Suprapubic skin (tissue), 4 donors: ENCODE measurements around the gene DLX2. TPM values are rescaled to one million over a fixed set of nuclear protein-coding genes. Genes with fewer than 3 reads are reported as not detected.

Experiments used
- DNase-seq, 2 donors: peaks; one replicate each; pipeline ENCODE4 v3.0.0-alpha.2; 2019; ENCODE audit warnings: low spot score in 2 of 2
- H3K27ac ChIP-seq: fragments of 200-600 bp; sonication (generic); one replicate; pipeline ENCODE4 v1.5.1; 2019
- H3K27me3 ChIP-seq: fragments of 200-600 bp; sonication (generic); one replicate; pipeline ENCODE4 v1.5.1; 2019
- H3K36me3 ChIP-seq: fragments of 200-600 bp; sonication (generic); one replicate; pipeline ENCODE4 v1.5.1; 2019
- H3K4me1 ChIP-seq: fragments of 200-600 bp; sonication (generic); one replicate; pipeline ENCODE4 v1.5.1; 2019
- H3K4me3 ChIP-seq: fragments of 200-600 bp; sonication (generic); one replicate; pipeline ENCODE4 v1.5.1; 2019; ENCODE audit warnings: mild to moderate bottlenecking
- H3K9me3 ChIP-seq: fragments of 200-600 bp; sonication (generic); one replicate; pipeline ENCODE4 v1.5.1; 2019
- EP300 ChIP-seq: sonication (generic); formaldehyde crosslinking; IDR thresholded peaks from one replicate; pipeline ENCODE4 v1.6.1; 2017; ENCODE audit warnings: antibody characterized with exemption
- POLR2A ChIP-seq, 2 donors: fragments of 450-650 bp; IDR thresholded peaks; one replicate each; pipeline ENCODE4 v1.6.1; 2017; ENCODE audit warnings: antibody characterized with exemption in 2 of 2, mild to moderate bottlenecking in 2 of 2, moderate library complexity in 2 of 2
- POLR2AphosphoS5 ChIP-seq, 3 donors: sonication (generic); formaldehyde crosslinking; IDR thresholded peaks; one replicate each; pipeline ENCODE4 v1.6.1; 2017; ENCODE audit warnings: antibody characterized with exemption in 3 of 3
- whole genome bisulfite sequencing: methylation state at CpG from one replicate; pipeline ENCODE4 v1.1.5; 2018; 5-methylcytosine and 5-hydroxymethylcytosine counted together
- total RNA-seq, 4 donors: library from RNA; depleted of rRNA; stranded (reverse); fragments of >200 nt; gene quantifications; one replicate each; pipeline ENCODE4 v1.1.0, GENCODE V29; 2016
- TF ChIP-seq, protein P1 (sequence below), 2 donors: fragments of 200-600 bp in 1 of 2; fragments of 450-650 bp in 1 of 2; sonication (generic) in 1 of 2; IDR thresholded peaks; one replicate each; pipeline ENCODE4 v1.5.1; 2016 to 2019; ENCODE audit warnings: antibody characterized with exemption in 2 of 2, mild to moderate bottlenecking in 1 of 2, moderate library complexity in 1 of 2

Gene DLX2
- total RNA-seq, 4 donors from 2014 or later = 0.30 to 1.1 (median 0.42) TPM; not detected in 1

DNA sequence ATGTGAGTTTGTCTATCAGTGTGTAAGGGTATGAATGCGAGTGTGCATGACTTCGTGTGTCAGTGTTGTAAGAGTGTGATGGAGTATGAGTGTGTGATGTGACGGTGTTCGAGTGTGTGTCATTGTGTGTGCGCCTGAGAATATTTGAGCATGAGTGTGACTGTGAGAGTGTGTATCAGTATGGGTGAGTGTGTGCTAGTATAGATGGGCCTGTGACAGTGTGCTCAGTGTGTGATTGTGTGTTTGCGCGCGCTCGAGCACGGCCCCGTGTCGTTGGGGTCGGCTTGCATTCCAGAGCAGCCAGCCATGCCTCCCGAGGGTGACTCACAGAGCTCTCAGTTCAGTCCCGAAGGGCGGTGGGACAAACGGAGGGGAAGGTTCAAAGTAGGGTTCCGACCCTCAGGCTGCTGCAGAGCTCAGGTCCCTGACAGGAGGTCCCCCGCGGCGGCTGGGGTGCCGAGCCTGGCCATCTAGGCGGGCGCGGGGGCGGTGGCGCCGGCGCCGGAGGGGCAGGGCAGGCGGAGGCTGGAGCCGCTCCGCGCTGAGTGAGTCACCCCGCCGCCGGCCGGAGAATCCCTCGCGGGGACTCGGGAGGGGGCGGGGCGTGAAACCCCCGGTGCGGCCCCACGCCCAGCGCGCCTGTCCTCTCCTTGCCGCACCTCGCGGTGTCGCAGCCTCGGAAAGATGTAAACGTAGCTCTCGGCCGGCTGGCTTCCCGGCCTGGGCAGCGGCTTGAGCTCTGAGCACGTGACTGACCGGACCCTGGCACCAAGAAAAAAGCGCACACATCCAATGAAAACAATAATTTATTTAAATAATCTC lies 3.8 kb downstream of the DLX2 start:
- peaks cover 99% of the 10 kb centered on the region for H3K4me1 ChIP-seq
- no peak for DNase-seq

DNA sequence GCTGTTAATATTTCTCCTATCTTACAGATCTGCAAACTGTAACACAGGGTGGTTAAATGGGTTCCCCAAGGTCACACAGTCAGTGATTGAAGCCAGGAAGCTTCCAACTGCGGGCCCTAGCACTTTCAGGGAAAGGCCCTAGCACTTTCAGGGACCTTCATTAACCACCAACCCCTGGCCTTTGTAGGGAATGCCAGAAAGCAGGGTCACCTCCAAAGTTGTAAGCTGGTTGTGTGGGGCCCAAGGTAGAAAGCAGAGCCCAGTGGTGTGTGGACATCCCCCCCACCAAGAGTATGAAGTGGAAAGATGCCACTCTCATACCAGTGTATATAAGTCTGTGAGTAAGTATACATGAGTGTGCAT lies 4.4 kb downstream of the DLX2 start:
- DNase-seq = no peak
- TF ChIP-seq POLR2AphosphoS5 (IDR thresholded peaks at IDR 0.05) (no peak), EP300 (no peak), POLR2A (IDR thresholded peaks at IDR 0.05) (no peak)
- TF ChIP-seq, protein P1, sequence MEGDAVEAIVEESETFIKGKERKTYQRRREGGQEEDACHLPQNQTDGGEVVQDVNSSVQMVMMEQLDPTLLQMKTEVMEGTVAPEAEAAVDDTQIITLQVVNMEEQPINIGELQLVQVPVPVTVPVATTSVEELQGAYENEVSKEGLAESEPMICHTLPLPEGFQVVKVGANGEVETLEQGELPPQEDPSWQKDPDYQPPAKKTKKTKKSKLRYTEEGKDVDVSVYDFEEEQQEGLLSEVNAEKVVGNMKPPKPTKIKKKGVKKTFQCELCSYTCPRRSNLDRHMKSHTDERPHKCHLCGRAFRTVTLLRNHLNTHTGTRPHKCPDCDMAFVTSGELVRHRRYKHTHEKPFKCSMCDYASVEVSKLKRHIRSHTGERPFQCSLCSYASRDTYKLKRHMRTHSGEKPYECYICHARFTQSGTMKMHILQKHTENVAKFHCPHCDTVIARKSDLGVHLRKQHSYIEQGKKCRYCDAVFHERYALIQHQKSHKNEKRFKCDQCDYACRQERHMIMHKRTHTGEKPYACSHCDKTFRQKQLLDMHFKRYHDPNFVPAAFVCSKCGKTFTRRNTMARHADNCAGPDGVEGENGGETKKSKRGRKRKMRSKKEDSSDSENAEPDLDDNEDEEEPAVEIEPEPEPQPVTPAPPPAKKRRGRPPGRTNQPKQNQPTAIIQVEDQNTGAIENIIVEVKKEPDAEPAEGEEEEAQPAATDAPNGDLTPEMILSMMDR (IDR thresholded peaks at IDR 0.05) = no peak
- H3K27me3 ChIP-seq = peaks cover 100% of the 10 kb centered on the region
- H3K27ac ChIP-seq = no peak overlapping the region
- 13% methylated on average over 1 of the region's 1 CpG for WGBS
- no peaks in the 10 kb centered on the region for H3K9me3 ChIP-seq
- H3K4me3 ChIP-seq = no peak overlapping the region
- H3K4me1 ChIP-seq = peaks cover 93% of the 10 kb centered on the region
- no peaks in the 10 kb centered on the region for H3K36me3 ChIP-seq

More for the DNA sequence above, 3.8 kb downstream of the DLX2 start:
- TF ChIP-seq POLR2AphosphoS5 (IDR thresholded peaks at IDR 0.05) (no peak), EP300 (no peak), POLR2A (IDR thresholded peaks at IDR 0.05) (no peak)
- TF ChIP-seq, protein P1 (IDR thresholded peaks at IDR 0.05) = no peak
- Histone ChIP-seq H3K9me3 (no peaks in the 10 kb centered on the region), H3K4me3 (peak overlapping the region; percentile 41), H3K27me3 (peaks cover 99% of the 10 kb centered on the region), H3K27ac (no peak overlapping the region), H3K36me3 (no peaks in the 10 kb centered on the region)
- WGBS = 7% methylated on average over 57 of the region's 61 CpGs

DNA sequence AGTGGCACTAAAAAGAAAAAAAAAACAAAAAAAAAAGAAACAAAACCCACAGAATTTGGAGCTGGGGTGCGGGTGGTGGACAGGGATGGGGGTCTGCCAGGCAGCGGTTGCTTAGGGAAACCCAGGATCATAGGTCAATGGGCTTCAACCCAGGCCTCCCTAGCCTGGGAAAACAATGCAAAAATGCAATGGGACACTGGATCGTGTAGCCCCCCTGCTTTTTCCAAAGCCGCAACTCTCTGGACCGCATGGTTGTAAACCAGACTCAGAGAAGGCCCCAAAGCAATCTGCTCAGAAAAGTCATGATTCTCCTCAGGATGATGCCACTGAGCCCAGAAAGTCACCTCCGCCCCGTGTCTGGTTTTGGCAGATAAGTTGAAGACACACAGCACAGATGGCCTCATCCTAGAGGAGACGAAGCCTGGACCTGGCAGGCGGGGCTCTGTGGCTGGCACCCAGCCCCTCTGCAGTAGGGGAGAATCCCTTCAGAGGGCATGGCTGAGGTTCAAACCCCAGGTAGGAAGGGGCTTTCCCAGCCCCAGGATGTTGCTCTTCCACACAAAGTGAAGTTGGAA lies 5.1 kb downstream of the DLX2 start:
- peaks cover 87% of the 10 kb centered on the region for H3K4me1 ChIP-seq
- no peak for DNase-seq
- no peaks in the 10 kb centered on the region for H3K36me3 ChIP-seq
- no peak overlapping the region for H3K27ac ChIP-seq
- H3K4me3 ChIP-seq = no peak overlapping the region
- WGBS = 24% methylated on average over 8 of the region's 9 CpGs
- peaks cover 100% of the 10 kb centered on the region for H3K27me3 ChIP-seq
- no peaks in the 10 kb centered on the region for H3K9me3 ChIP-seq
- TF ChIP-seq, protein P1 (IDR thresholded peaks at IDR 0.05) = no peak
- TF ChIP-seq POLR2AphosphoS5 (IDR thresholded peaks at IDR 0.05) (no peak), POLR2A (IDR thresholded peaks at IDR 0.05) (no peak), EP300 (no peak)

DNA sequence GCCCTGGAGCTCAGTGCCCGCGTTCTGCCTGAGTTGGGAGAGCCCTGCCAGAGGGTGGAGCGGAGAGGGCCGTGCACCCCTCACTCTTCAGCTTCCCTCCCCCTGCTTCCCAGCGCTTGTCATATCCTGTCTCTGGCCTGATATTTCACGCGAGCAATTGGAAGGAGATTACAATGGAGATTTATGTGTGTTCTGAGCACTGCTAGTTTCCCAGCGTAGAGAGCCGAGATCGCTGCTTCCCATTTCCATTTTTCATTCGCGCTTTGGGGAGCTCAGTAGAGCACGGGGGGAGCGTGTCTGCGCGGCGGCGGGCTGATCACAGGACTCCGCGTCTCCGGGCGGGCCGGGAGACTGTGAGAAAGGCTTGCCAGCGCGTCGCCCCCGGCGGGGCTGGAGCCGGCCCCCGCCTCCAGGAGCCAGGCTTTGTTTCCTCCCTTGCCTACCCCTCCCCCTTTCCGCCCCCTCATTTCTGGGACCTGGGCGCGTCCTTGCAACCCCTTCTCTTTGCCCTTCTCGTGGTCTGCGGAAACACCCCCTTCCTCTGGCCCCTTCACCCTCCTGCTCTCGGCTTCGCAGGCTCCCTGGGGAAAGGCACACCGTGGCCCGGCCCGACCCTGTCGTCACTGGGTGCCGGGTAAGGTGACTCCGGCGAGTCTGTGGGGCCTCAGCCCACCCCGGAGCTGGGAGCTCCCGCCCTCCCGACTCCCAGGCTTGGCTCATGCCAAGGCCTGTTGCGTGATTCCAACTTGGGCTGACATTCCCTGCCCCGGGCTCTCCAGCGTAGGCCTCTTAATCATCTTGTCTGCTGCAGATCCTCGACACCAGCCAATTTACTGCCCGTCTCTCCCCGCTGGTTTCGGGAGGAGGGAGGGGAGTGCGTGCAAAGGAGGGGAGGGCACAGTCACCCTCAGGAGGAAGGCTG lies 5.8 kb downstream of the DLX2 start:
- peaks cover 80% of the 10 kb centered on the region for H3K4me1 ChIP-seq
- H3K27me3 ChIP-seq = peaks cover 100% of the 10 kb centered on the region
- WGBS = 6% methylated on average over 35 of the region's 55 CpGs
- H3K27ac ChIP-seq = peak overlapping the region; percentile 35
- no peaks in the 10 kb centered on the region for H3K9me3 ChIP-seq
- H3K36me3 ChIP-seq = no peaks in the 10 kb centered on the region
- no peak for DNase-seq
- peak overlapping the region; percentile 47 for H3K4me3 ChIP-seq
- TF ChIP-seq, protein P1 (IDR thresholded peaks at IDR 0.05) = no peak
- no peak for TF ChIP-seq POLR2A (IDR thresholded peaks at IDR 0.05)
- no peak for TF ChIP-seq POLR2AphosphoS5 (IDR thresholded peaks at IDR 0.05)
- TF ChIP-seq EP300 = no peak
